ENCODE measurements around the gene SPDYE4.

Gene SPDYE4

DNA sequence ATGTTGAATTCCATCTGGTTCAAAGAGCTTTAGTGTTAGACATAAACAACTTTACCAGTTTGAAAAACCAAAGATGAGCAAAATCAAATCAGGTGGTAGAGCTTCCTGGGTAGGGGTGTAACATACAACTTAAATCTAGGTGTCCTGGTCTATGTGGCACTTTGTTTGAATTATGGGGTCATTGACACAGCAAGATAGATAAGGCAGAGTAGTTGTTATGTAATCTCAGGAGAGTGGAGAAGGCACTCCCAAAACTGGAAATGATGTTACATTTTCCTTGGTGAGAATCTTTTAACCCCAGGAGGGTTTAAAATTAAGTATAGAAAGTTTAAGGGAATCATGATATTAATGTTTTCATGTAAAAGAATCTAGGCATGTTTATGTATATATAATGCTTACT is 45.6 kb downstream of the SPDYE4 start:
- DNase-seq (ENCODE audit: low spot score): no peak

DNA sequence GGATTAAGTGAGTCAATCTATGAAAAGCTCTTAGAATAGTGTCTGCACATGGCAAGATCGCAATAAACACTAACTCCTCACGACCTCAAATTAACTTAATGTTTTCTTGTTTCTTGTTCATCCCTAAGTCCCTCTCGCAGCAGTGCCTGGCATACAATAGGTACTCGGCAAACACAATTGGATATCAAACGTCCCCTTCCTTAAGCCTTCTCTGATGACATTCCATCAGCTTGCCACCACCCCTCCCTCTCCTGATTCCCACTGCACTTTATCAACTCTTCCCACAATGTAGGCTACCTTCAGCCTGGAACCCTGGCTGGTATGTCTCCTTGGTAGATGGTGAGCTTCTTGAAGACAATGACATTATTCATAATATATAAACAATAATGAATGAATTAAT is 47.1 kb downstream of the SPDYE4 start:
- no peak for DNase-seq (ENCODE audit: low spot score)

DNA sequence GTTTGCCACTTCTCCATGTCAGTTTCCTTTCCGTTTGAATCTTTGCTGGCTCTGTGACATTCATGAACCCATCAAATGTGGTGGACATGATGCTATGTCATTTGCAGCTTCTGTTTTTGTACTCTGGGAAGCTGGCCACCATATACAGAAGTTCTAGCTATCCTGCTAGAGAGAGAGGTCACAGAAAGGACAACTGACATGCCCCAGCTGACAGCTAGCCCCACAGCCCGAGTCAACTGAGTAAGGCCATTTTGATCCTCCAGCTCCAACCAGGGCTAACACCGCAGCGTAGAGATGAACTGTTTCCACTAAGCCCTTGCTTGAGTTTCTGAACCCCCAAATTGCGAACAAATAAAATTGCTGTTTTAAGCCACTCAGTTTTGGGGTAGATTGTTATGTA is 47.5 kb downstream of the SPDYE4 start:
- no peak for DNase-seq (ENCODE audit: low spot score)

DNA sequence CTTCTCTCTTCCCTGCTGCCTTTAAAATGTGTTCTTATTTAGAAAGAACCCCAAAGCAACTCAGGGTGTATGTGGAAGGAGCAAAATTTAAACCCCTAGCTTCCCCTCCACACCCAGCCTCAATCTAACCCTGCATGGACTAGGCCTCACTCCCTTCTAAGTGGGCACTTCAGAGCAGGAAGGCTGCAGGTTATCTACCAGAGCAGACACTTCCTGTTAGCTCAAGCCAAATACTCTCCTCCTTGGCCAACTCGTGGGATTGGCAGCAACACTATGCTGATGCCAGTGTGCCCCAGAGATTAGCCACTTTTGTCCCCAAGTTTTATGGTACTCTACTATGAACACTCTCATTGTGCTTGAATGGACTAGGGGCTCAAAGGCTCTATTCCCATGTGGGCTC is 49.3 kb downstream of the SPDYE4 start:
- DNase-seq (ENCODE audit: low spot score): no peak

DNA sequence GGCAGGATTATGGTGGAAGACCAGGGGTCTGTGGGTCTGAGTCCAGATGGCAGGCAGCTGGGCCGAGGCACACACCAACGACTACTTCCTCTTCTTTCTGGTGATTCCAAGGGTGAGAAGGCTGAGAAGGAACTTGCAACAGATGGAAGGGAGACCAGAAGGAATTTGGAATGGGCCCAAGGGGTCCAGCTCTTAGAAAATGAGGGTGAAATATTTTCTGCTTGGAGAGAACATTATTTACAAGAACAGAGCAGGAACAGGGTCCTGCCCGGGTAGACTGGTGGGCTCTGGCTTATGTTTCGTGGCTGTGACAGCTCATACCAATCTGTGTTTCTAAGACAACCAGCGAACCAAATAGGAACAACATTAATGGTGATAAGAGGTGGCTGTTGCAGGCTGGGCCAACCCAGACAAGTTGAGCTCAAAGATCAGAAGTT is 50.3 kb downstream of the SPDYE4 start:
- no peak for DNase-seq (ENCODE audit: low spot score)

DNA sequence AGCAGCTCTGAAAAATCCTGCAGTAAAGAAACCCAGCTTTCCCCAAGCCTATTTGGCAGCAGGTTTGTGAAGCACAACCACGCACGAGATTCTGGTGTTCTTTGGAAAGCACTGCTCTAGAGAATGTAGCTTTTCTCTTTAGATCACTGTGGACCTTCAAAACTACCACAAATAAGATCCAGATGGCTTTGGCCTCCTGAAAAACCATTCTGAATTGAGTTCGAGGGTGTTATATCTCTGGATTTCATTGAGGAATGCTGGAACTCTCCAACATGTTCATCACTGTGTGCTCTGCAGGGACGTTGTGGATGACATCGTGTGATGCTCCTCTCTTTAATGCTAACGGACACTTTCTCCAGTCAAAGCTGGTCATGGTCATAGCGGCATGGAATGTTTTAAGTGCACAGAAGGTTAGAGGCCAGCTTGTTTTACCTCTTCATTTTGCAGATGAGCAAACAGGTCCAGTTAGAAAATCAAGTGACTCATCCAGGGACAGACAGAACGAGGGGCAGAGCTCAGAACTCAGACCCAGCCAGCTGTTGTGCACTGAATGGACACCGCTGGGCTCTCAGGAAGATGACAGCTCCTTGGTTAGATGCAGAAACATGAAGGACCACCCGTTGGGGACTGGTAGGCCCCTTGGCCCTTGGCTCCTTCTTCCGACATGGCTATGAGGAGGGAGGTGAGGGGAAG is 50.9 kb downstream of the SPDYE4 start:
- no peak for DNase-seq (ENCODE audit: low spot score)

DNA sequence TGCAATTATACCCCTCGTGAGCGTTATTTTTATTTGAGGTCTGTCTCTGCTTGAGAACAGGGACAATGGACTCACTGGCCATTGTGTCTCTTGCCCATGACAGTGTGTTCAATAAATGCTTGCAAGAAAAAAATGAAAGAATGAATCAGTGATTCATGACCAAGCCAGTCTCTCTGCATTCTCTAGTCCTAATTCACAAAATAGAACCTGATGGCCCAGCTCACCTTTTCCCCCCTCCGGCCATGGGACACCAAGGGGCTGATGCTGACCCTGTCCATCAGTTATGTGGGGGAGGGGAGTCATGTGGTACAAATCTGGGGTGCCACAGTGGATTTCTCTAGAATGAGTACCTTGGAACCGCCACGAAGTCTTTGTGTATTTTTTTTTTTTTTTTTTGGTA is 51.9 kb downstream of the SPDYE4 start:
- DNase-seq (ENCODE audit: low spot score): no peak

DNA sequence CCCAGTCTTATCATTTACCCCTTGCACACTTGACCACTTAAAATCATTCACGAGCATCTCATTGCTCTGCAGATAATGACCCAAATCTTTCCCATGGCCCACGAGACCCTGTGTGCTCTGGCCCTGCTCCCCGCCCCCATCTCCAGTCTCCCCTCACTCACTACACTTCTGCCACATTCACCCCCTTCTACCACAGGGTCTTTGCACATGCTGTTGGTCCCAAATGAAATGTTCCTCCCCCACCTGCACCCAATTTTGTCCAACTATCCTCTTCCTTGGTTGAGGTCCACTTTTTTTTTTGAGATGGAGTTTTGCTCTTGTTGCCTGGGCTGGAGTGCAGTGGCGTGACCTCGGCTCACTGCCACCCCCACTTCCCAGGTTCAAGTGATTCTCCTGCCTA is 52.9 kb downstream of the SPDYE4 start:
- no peak for DNase-seq (ENCODE audit: low spot score)

DNA sequence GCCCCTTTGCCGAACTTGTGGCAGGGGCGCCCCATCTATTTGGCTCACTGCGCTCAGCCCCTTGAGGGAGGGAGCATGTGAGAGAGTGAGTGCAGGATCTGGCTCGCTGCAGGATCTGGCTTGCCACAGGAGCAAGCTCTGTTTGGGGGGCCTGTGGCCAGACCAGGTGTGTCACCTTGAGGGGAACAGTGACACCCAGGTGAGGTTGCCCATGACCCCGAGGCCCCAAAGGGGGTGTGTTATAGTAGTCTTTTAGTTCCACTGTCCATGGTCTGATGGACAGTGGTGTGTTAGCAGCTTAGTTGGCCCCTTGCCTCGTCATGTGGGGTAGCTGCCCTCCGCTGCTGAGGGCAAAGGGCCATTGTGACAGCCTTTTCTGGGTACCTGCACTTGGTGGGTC is 55.3 kb downstream of the SPDYE4 start:
- no peak for DNase-seq (ENCODE audit: low spot score)

DNA sequence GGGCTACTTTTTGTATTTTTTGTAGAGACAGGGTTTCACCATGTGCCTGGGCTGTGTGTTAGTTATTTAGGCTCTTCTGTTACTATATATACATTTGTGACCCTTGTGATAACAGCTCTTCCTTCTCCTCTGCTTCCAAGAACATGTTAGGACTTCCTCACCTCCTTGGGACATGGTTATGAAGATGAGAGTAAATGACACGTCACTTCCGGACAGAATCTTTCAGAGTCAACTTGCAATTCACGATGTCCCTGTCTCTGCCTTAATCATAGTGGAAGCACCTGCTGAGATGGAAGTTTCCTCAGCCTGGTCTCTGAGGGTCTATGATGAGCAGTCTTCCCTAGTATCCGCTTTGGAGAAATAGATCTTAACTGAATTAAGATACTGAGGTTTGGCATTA is 56.6 kb downstream of the SPDYE4 start:
- no peak for DNase-seq (ENCODE audit: low spot score)

DNA sequence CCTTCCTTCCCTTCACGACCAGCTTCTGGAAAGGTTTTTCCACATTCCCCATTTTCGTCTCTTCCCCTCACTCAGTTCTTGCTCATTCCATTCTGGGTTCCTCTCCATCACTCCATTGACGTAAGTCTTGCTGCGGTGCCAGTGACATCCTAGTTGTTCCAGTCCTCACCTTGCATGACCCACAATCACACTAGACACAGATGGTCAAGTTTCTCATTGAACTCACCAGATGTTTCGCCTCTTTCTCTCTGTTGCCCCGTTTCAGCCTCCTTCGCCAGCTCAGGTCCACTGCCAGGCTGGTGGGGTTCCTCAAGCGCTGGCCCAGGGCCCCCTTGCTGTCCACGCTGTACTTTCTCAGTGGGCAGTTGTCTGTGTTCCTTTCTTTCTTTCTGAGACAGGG is 57.1 kb downstream of the SPDYE4 start:
- DNase-seq (ENCODE audit: low spot score): no peak
